ELF-1 (cell line): ENCODE measurements around the gene DPH1.

ENCODE experiments used
- DNase-seq: peaks from one replicate; pipeline ENCODE4 v3.0.0-alpha.2; 2016; ENCODE audit warnings: low read depth, low spot score

The DPH1 gene

DNA sequence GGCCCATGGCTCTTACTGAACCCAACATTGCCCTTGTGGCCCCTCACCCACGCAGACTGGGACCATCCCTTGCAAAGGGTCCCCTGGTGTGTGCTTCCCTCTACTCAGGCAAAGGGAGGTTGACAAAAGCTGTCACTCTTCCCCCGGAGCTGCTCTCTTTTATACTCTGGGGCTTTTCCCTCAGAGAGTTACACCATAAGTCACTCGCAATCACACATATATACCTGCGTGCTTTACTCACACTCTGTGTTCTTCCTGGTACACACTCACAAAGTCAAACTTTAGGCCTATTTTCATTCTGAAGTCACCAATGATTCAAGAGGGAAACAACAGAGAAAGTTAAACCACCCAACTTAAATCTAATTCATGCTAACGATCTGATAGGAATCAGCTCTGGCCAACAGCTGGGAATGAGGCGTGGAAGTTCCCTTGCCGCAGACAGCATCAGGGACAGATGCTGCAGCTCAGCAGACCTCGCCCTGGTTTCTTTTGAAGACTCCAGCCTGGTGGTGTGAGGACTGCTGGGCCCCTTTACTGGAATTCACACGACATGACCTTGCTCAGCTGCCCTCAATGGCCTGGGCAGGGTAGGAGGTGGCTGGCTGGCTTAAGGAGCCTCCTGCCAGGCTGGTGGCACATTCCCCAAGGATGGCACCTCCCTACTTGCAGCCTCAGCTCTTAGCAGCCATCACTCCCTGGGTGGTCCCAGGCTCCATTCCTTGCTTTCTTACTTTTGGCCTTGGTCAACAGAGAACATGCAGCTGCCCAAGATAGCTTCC lies 52.2 kb downstream of the DPH1 start:
- DNase-seq: no peak

DNA sequence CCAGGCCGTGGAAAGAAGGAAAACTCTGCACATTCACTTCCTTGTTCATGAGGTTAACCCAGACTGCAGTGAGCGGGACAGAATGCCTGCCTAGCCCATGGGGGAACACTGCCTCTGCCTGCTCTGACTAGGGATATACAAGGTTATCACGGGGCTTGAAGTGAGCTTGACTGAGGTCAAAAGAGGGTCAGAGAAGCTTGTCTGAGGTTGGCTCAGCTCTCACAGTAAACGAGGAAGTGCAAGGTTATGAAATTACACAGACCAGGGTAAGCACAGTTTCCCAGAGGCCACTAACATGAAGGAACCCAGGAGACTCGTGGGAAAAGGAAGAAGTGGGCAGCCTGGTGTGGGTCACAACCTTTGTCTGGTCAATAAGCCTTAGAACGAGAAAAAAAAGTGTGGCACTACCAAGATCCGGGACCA lies 53.7 kb downstream of the DPH1 start:
- DNase-seq: no peak

DNA sequence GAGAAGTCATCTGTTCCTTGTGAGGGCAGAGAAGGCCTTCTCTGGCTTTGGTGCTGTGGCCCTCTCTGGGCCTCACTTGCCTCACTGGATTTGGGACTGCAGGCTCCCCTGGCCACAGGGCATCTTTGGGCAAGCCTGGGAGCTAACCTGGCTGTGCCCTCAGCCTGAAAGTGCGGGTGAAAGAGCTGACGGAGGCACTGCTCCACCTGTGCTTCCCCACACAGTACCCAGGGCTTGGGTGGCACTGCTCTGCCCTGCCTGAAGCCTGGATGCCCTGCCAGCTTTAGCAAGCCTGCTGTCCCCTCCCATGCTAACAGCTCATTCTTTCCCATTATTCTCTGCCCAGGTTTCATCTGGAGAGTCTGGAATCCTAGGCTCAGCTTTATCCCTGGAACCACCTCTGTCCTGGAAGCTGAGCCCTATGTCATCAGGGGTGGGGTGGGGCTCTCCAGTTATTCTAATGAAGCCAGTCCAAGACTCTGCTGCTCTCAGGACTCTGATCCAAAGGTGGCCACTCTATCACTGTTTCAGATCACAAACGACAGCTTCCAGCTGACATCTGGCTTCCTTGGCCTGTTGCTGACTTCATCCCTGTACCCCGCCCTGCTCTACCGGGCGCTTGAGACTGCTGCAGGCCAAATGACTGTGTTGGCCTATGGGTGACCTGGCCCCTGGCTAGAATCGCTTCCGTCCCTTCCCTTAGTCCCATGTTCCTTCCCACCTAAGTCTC lies 54.2 kb downstream of the DPH1 start:
- DNase-seq: peak; percentile 66

DNA sequence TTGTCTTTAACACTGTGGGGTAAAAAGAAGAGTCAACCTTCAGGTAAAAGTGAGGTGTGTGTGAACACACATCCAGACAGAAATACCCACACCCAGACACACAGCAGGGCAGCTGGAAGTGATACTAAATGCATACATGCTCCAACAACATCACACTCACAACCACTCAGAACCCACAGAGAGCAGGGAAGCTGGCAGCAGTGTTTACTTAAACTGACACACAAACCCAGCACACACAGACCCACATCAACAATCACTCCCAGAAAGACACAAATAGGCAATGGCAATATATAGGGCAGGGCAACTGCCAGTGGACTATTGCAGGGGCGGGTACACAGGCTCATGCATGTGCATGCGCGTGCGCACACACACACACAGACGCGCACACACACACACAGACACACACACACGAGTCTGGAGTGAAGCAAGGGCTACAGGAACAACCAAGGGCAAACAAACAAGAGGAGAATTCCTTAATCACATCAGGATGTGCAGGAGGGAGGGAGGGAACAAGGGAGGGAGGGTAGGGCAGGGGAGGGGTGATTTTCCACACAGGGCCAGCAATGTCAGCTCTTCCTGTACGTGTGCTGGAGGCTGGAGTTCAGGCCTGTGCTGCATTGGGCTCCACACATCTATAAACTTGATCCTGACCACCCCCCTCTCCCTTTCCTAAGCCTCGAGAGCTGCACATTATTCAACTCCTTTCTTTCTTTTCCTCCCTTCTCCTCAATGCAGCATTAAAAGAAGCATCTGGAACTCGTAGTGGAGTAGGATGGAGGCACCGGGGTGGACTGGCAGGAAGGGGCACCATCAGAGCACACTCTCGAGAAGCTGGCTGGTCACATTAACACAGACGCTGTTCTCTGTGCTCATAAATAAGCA lies 55.1 kb downstream of the DPH1 start:
- no peak for DNase-seq

DNA sequence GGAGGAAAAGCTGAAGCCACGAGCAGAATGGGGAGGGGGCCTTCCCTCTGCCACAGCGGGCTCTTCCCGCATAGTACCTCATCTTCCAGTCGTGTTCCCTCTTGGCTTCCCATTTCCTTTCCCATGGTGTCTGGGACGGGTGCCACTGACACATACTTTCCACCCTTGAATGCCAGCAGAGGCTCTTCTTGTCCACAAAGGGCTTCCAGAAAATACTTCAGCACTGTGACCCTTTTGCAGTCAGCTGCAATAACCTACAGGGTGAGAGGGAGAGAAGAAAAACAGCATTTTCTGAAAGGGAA lies 55.6 kb downstream of the DPH1 start:
- no peak for DNase-seq

DNA sequence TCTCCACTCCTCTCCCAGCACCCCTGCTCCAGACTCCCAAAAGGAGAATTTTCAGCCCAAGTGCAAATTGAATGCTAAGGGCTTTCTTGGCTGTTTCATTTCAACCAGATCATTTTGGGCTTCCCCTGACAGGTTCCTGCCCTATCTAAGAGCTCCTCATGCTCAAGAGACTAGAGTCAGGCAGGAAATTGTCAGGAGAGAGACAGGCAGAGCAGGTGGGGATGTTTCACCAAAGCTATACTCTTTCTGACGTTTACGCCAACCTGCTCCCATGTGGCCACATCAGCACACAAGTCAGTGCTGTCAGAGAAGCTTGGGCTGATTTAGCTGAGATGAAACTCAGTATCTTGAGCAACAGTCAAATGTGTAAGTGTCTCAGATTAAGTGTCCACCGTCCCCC lies 56.4 kb downstream of the DPH1 start:
- DNase-seq: no peak

DNA sequence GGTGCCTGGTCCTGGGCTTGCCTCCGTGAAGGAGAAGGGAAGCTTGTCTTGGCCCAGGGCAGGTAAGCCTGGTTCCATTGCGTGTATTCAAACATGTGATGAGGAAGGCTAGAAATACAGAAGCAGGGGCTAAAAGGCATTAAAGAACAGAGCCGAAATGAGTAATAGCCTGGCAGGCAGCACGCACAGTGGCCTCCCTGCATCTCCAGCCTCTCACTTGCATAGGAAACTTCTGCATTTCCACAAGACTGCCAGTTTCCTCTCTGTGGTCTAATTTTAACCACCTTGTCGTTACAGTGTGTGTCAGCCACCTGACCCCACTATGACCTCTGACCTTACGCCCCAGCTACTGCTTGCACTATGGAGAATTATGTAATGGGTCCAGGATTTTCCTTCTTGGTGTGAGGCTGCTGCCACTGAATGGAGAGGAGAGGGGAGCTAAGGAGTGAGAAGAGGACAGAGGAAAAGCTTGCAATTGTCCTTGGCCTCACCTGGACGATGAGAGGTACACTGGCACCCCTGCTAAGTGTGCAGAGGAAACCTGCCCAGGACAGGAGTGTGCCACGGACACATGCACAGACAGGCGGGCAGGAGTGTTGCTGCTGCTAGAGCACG lies 57.8 kb downstream of the DPH1 start:
- no peak for DNase-seq

DNA sequence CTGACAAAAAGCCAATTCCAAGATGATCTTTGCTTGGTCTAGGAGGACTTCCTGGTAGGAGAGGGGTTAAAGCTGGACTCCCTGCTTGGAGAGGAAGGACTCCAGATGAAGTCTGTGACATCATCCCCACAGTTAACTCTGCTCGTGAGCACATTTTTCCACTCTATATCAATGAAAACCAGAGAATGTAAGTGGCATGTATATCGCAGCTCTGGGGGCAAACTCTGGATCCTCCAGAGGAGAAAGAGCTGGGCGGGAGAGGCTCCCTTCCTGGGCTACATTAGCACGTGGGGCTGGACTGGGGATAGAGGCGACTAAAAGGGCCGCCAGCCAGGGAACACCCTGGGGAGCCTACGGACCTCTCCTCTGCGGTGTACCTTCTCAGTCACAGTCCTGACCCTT lies 59.1 kb downstream of the DPH1 start:
- DNase-seq: no peak

DNA sequence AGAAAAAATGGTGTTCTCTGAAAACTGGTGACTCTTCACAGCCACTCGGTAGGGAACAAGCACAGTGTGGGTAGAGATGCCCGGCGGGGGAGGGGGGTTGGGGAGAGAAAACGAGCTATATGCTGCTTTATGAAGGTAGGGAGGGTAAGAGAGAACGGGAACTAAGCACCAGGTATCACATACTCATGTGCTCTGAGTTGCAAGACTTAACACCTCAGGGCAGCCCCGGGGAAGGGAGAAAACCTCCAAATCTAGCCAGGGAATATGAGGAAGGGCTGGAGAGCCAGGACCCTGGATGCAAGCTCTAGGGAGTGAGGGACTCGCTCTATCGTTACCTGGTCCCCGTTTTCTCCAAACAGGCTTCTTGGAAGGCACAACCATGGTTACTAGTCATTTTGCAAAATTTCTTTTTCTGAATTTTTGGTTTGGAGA lies 60.3 kb downstream of the DPH1 start:
- DNase-seq: no peak

DNA sequence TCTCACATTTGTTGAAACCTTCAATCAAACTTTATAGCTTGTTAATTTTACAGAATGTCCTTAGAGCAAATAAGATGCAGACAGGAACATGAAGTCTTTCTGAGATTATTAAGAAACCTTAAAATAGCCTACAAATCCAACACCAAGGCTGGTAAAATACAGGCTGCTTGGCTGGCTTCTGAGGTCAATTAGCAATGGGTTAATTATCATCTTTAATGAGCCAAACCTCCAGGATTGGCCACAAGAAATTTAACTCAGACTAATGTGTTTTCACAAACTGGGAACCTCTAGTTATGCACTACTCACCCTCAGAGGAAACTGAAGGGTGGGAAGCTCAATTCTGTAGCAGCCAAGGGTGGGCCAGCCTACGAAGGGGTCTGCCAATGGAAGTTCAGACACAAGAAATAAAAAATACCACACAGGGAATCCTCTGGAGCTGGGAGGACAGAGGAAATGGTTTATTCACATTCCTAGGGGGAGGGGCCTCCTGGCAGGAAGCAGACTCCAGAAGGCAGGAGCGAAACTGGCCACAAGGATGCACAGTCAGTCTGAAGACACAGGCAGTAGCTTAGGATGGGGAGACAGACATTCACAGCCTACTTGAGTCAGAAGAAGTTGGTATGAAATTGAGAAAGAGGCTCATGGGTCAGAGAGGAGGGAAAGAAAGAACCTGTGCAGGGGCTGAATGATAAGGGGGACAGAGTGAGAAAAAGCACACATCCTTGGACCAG lies 61.0 kb downstream of the DPH1 start:
- peak; percentile 73 for DNase-seq

DNA sequence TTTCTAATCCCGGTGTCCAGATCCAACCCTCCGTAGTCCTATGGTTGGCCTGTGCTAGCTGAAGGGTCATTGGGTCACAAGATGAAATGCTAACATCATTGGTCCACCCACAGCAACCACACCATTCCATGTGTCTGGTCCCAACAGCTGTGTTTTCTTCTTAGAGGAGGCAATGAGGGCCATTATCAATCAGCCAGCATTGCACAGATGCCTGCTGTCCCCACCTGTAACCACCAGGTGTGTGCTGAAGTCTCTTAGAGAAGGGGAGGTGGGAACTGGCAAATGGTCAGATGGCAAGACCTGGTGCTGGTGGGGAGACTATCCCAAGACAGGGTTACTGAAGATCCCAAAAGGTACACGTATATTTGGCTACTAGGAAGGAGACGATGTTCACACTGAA lies 62.3 kb downstream of the DPH1 start:
- DNase-seq: no peak

DNA sequence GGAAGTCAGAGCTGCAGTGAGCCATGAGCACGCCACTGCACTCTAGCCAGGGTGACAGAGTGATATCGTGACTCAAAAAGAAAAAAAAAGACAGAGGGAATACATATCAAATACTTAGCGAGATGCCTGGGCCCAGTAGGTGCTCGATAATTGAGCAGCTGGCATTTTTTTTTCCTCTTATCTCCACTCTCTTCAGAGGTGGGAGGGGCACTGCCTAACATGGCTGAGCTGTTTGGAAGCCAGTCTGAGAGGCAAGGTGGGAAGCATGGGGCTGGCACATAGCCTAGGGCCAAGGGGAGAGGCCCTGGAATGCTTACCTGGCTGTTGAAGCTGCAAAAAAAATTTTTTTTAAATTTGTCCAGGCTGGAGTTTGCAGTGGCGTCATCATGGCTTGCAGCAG lies 63.4 kb downstream of the DPH1 start:
- DNase-seq: no peak
